K562 (cell line): ENCODE measurements around the gene ELF2. TPM values are rescaled to one million over a fixed set of nuclear protein-coding genes. Genes with fewer than 3 reads are reported as not detected.

Experiments used
- BCOR ChIP-seq: fragments of 450-650 bp; IDR thresholded peaks from 2 replicates; pipeline ENCODE4 v1.6.1; 2016
- CBFA2T3 ChIP-seq: fragments of 450-650 bp; IDR thresholded peaks from 2 replicates; pipeline ENCODE4 v1.6.1; 2017
- CBFB ChIP-seq: sonication (generic); formaldehyde crosslinking; IDR thresholded peaks from 2 replicates; pipeline ENCODE4 v1.4.0; 2020; ENCODE audit warnings: mild to moderate bottlenecking, missing genetic modification reagents
- CREM ChIP-seq: IDR thresholded peaks from 2 replicates; pipeline ENCODE4 v1.6.1; 2014; ENCODE audit warnings: antibody characterized with exemption, low read depth
- FOXK1 ChIP-seq: sonication (generic); formaldehyde crosslinking; IDR thresholded peaks from 2 replicates; pipeline ENCODE4 v1.8.0; 2022; ENCODE audit warnings: missing genetic modification reagents, mild to moderate bottlenecking, borderline replicate concordance
- FOXK2 ChIP-seq, 2 experiments: fragments of 450-650 bp; IDR thresholded peaks in 1 of 2; conservative IDR thresholded peaks in 1 of 2; 2 replicates each; pipeline ENCODE4 v1.6.1; 2016; ENCODE audit warnings: low read depth in 2 of 2, mild to moderate bottlenecking in 1 of 2
- HNRNPL ChIP-seq: fragments of 200-400 bp; formaldehyde crosslinking; IDR thresholded peaks from 2 replicates; pipeline ENCODE4 v1.6.1; 2017; ENCODE audit warnings: low read depth, mild to moderate bottlenecking, low read length
- MAFF ChIP-seq: IDR thresholded peaks from 2 replicates; pipeline ENCODE4 v1.6.1; 2012; ENCODE audit warnings: low read length, improper control_type of control experiment
- MYNN ChIP-seq, 2 experiments: sonication (generic); formaldehyde crosslinking in 1 of 2; IDR thresholded peaks; 2 replicates each; pipeline versions ENCODE4 v1.5.0 to v1.6.1; 2016 to 2020; ENCODE audit warnings: antibody characterized with exemption in 1 of 2, missing genetic modification reagents in 1 of 2
- NFIC ChIP-seq: fragments of 450-650 bp; IDR thresholded peaks from 2 replicates; pipeline ENCODE4 v1.6.1; 2017; ENCODE audit warnings: mild to moderate bottlenecking, inconsistent platforms
- NUFIP1 ChIP-seq: fragments of 450-650 bp; IDR thresholded peaks from 2 replicates; pipeline ENCODE4 v1.6.1; 2018; ENCODE audit not compliant: partially characterized antibody
- POLR3A ChIP-seq: IDR thresholded peaks from 2 replicates; pipeline ENCODE4 v1.6.1; 2011; ENCODE audit warnings: borderline replicate concordance, mild to moderate bottlenecking, moderate library complexity; ENCODE audit not compliant: insufficient read length, insufficient read depth; ENCODE audit errors: extremely low read depth
- SMARCC2 ChIP-seq: fragments of 450-650 bp; IDR thresholded peaks from 2 replicates; pipeline ENCODE4 v1.6.1; 2017; ENCODE audit warnings: antibody characterized with exemption, moderate library complexity, mild to moderate bottlenecking, low read depth
- SOX6 ChIP-seq: fragments of 450-650 bp; IDR thresholded peaks from 2 replicates; pipeline ENCODE4 v1.6.1; 2014; ENCODE audit warnings: mild to moderate bottlenecking
- TSC22D4 ChIP-seq: fragments of 450-650 bp; IDR thresholded peaks from 2 replicates; pipeline ENCODE4 v1.6.1; 2016; ENCODE audit warnings: missing genetic modification characterization, missing biosample characterization, control low read depth
- ZBED1 ChIP-seq: IDR thresholded peaks from 2 replicates; pipeline ENCODE4 v1.6.1; 2014
- ZNF217 ChIP-seq: sonication (generic); formaldehyde crosslinking; IDR thresholded peaks from 2 replicates; pipeline ENCODE4 v1.8.0; 2022; ENCODE audit warnings: mild to moderate bottlenecking, missing genetic modification reagents
- ZNF41 ChIP-seq: fragments of 250-450 bp; sonication (Bioruptor Pico); conservative IDR thresholded peaks from 2 replicates; pipeline ENCODE4 v1.4.0; 2020; ENCODE audit warnings: mild to moderate bottlenecking
- ZNF445 ChIP-seq: fragments of 250-450 bp; sonication (Bioruptor Pico); IDR thresholded peaks from 2 replicates; pipeline ENCODE4 v1.4.0; 2020; ENCODE audit warnings: low read depth, mild to moderate bottlenecking, moderate library complexity
- ZNF830 ChIP-seq: fragments of 250-450 bp; sonication (Bioruptor Pico); IDR thresholded peaks from 2 replicates; pipeline ENCODE4 v1.5.0; 2021; ENCODE audit warnings: mild to moderate bottlenecking
- polyA plus RNA-seq, 8 experiments: library from polyadenylated mRNA; depleted of rRNA in 4 of 8; stranded (reverse) in 5 of 8; unstranded in 3 of 8; fragments of >200 nt; fragmentation: Nextera tagmentation in 2 of 8; fragmentation: Illumina TruSeq in 1 of 8; extraction: Ambion mirVana in 2 of 8; extraction: Trizol in 1 of 8; gene quantifications; 2 replicates each; pipeline versions ENCODE4 v1.2.1 to v1.2.3, GENCODE V29; 2011 to 2014; ENCODE audit warnings: inconsistent platforms in 1 of 8, missing spikeins in 1 of 8
- total RNA-seq, 7 experiments: library from RNA; depleted of rRNA in 6 of 7; stranded (reverse); fragments of >200 nt in 6 of 7; fragmentation: Illumina TruSeq in 2 of 7; extraction: Trizol in 2 of 7; gene quantifications; 2 replicates each; pipeline versions ENCODE4 v1.2.1 to v1.2.3, GENCODE V29; 2011 to 2021; ENCODE audit warnings: low replicate concordance in 1 of 7
- TF ChIP-seq, protein P1 (sequence below): sonication (generic); formaldehyde crosslinking; IDR thresholded peaks from 2 replicates; pipeline ENCODE4 v1.8.1; 2023; ENCODE audit warnings: mild to moderate bottlenecking, missing genetic modification reagents
- TF ChIP-seq, protein P2 (sequence below): fragments of 250-450 bp; sonication (Bioruptor Pico); IDR thresholded peaks from 2 replicates; pipeline ENCODE4 v1.8.0; 2022; ENCODE audit warnings: inconsistent platforms
- TF ChIP-seq, protein P3 (sequence below): conservative IDR thresholded peaks from 2 replicates; pipeline ENCODE4 v1.6.1; 2011; ENCODE audit warnings: low read depth, mild to moderate bottlenecking, low read length; ENCODE audit not compliant: control insufficient read depth
- TF ChIP-seq, protein P4 (sequence below): fragments of 450-650 bp; formaldehyde crosslinking; IDR thresholded peaks from 2 replicates; pipeline ENCODE4 v1.4.0; 2022; ENCODE audit warnings: missing genetic modification characterization

ELF2 gene
- total and polyA plus RNA-seq, 9 of the 15 experiments (the other 6 are each of a cell fraction or from before 2014, with no cell fraction given) = 9.4 to 58.7 (median 41.6) TPM

DNA sequence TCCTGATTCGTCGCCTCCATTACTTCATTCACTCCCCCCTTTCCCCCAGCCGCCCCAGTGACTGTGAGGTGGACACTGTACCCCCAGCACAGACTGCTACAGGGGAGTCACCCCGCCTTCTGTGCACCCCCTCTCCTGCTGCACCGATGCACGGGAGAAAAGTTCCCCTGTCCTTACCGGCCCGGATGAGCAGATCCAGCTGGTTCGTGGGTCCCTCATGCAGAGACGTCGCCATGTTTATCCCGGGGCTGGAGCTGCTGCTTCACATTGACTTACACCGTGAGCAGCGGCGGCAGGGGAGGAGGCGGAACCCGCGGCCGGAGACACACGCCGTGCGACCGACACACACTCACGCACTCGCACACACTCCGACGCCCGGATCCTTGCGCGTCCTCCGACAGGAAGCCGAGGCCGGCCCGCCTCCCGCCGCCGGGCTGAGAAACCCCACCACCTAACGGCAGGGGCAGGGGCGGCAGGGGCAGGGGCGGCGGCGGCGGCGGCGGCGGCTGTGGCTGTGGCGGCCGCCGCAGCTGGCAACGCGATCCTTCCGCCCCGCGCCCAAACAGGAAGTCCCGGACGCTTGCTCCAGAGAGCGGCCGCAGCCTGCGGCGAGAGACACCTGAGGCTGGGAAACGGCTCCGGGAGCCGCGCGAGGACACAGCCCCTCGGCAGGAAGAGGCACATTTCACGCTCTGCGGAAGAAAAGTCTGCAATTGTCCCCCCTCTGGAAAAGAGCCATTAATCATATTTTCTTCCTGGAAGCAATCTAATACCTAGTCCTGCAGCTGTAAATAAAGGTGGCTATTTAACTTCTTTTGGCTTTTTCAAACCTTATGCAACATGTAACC, 92.8 kb downstream of the ELF2 start (continued):
- TF ChIP-seq CBFB (no peak), FOXK2 (conservative IDR thresholded peaks at IDR 0.05 in 1 of 2, IDR thresholded peaks at IDR 0.05 in 1 of 2; ENCODE audit: low read depth in 2 of 2) (peak; percentile 84 to 89), CBFA2T3 (no peak), ZNF445 (CRISPR knock-in tag) (no peak), FOXK1 (peak; percentile 87; the same call in 1 of the 2 replicates), ZNF41 (CRISPR knock-in tag) (no peak), SMARCC2 (no peak), HNRNPL (no peak), MYNN (IDR thresholded peaks at IDR 0.05) (0 out of 2 replicates have a peak, but pooled peaks have one; percentile 15), MYNN (CRISPR knock-in tag; IDR thresholded peaks at IDR 0.05) (no peak), ZBED1 (no peak; the same call in 1 of the 2 replicates), POLR3A (no peak), ZNF217 (CRISPR knock-in tag) (no peak), MAFF (no peak), CREM (peak; percentile 89), NFIC (no peak), BCOR (peak; percentile 44; the same call in 1 of the 2 replicates), TSC22D4 (no peak), NUFIP1 (no peak), SOX6 (no peak), ZNF830 (no peak)
- TF ChIP-seq, protein P1, sequence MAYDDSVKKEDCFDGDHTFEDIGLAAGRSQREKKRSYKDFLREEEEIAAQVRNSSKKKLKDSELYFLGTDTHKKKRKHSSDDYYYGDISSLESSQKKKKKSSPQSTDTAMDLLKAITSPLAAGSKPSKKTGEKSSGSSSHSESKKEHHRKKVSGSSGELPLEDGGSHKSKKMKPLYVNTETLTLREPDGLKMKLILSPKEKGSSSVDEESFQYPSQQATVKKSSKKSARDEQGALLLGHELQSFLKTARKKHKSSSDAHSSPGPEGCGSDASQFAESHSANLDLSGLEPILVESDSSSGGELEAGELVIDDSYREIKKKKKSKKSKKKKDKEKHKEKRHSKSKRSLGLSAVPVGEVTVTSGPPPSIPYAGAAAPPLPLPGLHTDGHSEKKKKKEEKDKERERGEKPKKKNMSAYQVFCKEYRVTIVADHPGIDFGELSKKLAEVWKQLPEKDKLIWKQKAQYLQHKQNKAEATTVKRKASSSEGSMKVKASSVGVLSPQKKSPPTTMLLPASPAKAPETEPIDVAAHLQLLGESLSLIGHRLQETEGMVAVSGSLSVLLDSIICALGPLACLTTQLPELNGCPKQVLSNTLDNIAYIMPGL (CRISPR knock-in tag) = peak; percentile 91; the same call in 1 of the 2 replicates
- TF ChIP-seq, protein P2, sequence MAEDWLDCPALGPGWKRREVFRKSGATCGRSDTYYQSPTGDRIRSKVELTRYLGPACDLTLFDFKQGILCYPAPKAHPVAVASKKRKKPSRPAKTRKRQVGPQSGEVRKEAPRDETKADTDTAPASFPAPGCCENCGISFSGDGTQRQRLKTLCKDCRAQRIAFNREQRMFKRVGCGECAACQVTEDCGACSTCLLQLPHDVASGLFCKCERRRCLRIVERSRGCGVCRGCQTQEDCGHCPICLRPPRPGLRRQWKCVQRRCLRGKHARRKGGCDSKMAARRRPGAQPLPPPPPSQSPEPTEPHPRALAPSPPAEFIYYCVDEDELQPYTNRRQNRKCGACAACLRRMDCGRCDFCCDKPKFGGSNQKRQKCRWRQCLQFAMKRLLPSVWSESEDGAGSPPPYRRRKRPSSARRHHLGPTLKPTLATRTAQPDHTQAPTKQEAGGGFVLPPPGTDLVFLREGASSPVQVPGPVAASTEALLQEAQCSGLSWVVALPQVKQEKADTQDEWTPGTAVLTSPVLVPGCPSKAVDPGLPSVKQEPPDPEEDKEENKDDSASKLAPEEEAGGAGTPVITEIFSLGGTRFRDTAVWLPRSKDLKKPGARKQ (CRISPR knock-in tag) = no peak
- TF ChIP-seq, protein P3, sequence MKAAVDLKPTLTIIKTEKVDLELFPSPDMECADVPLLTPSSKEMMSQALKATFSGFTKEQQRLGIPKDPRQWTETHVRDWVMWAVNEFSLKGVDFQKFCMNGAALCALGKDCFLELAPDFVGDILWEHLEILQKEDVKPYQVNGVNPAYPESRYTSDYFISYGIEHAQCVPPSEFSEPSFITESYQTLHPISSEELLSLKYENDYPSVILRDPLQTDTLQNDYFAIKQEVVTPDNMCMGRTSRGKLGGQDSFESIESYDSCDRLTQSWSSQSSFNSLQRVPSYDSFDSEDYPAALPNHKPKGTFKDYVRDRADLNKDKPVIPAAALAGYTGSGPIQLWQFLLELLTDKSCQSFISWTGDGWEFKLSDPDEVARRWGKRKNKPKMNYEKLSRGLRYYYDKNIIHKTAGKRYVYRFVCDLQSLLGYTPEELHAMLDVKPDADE = peak; percentile 79; the same call in 1 of the 2 replicates
- TF ChIP-seq, protein P4, sequence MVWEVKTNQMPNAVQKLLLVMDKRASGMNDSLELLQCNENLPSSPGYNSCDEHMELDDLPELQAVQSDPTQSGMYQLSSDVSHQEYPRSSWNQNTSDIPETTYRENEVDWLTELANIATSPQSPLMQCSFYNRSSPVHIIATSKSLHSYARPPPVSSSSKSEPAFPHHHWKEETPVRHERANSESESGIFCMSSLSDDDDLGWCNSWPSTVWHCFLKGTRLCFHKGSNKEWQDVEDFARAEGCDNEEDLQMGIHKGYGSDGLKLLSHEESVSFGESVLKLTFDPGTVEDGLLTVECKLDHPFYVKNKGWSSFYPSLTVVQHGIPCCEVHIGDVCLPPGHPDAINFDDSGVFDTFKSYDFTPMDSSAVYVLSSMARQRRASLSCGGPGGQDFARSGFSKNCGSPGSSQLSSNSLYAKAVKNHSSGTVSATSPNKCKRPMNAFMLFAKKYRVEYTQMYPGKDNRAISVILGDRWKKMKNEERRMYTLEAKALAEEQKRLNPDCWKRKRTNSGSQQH (CRISPR knock-in tag) = peak; percentile 29; the same call in 1 of the 2 replicates
